Mesendoderm (in vitro differentiated cells): ENCODE data around the gene MRPL36.

Experiments used
- DNase-seq: peaks from one replicate; pipeline ENCODE4 v3.0.0; 2013
- H2AK5ac ChIP-seq: 2 replicates; pipeline ENCODE4 v1.6.1; 2013; ENCODE audit warnings: low read length, inconsistent platforms
- H2BK120ac ChIP-seq: 2 replicates; pipeline ENCODE4 v1.6.1; 2013; ENCODE audit warnings: low read depth, mild to moderate bottlenecking, low read length, moderate library complexity, mixed read lengths
- H2BK15ac ChIP-seq: replicated peaks from 2 replicates; pipeline ENCODE4 v1.6.1; 2013; ENCODE audit warnings: low read depth, mild to moderate bottlenecking, moderate library complexity
- H2BK5ac ChIP-seq: 2 replicates; pipeline ENCODE4 v1.6.1; 2013; ENCODE audit warnings: low read length, inconsistent platforms
- H3K18ac ChIP-seq: 2 replicates; pipeline ENCODE4 v1.6.1; 2013; ENCODE audit warnings: mild to moderate bottlenecking, low read length, mixed read lengths
- H3K23ac ChIP-seq: one replicate; pipeline ENCODE4 v1.6.1; 2013; ENCODE audit warnings: low read length
- H3K27ac ChIP-seq: 2 replicates; pipeline ENCODE4 v1.5.1; 2013; ENCODE audit warnings: low read depth, mild to moderate bottlenecking, inconsistent platforms, low read length, moderate library complexity
- H3K27me3 ChIP-seq: 2 replicates; pipeline ENCODE4 v1.6.1; 2013; ENCODE audit warnings: low read length, control low read depth, mild to moderate bottlenecking, inconsistent platforms; ENCODE audit not compliant: insufficient read depth, poor library complexity
- H3K36me3 ChIP-seq: 2 replicates; pipeline ENCODE4 v1.6.1; 2013; ENCODE audit warnings: low read length, inconsistent platforms; ENCODE audit not compliant: control insufficient read depth, insufficient read depth
- H3K4ac ChIP-seq: one replicate; pipeline ENCODE4 v1.6.1; 2013; ENCODE audit warnings: low read depth, mild to moderate bottlenecking, low read length, moderate library complexity
- H3K4me1 ChIP-seq: 2 replicates; pipeline ENCODE4 v1.6.1; 2013; ENCODE audit warnings: low read depth, low read length, inconsistent platforms; ENCODE audit not compliant: control insufficient read depth
- H3K4me2 ChIP-seq: 2 replicates; pipeline ENCODE4 v1.6.1; 2013; ENCODE audit warnings: low read length
- H3K4me3 ChIP-seq: 2 replicates; pipeline ENCODE4 v1.5.1; 2013; ENCODE audit warnings: mild to moderate bottlenecking, low read length
- H3K56ac ChIP-seq: one replicate; pipeline ENCODE4 v1.6.1; 2013; ENCODE audit warnings: low read length
- H3K79me1 ChIP-seq: 2 replicates; pipeline ENCODE4 v1.6.1; 2013; ENCODE audit warnings: low read length, inconsistent platforms
- H3K79me2 ChIP-seq: 2 replicates; pipeline ENCODE4 v1.6.1; 2013; ENCODE audit warnings: mild to moderate bottlenecking, low read length; ENCODE audit not compliant: control insufficient read depth, insufficient read depth
- H3K9ac ChIP-seq: 2 replicates; pipeline ENCODE4 v1.6.1; 2013; ENCODE audit warnings: low read length, inconsistent platforms
- H4K5ac ChIP-seq: one replicate; pipeline ENCODE4 v1.6.1; 2013; ENCODE audit warnings: low read length
- H4K8ac ChIP-seq: one replicate; pipeline ENCODE4 v1.6.1; 2013; ENCODE audit warnings: low read depth, mild to moderate bottlenecking, control low read depth, low read length, moderate library complexity
- WGBS: extraction: QIAGEN DNeasy Blood & Tissue Kit; methylation state at CpG from one replicate; pipeline ENCODE4 v1.1.7; 2013; ENCODE audit warnings: low lambda C conversion rate, missing lambda C conversion rate; ENCODE audit not compliant: insufficient coverage; ENCODE audit errors: extremely low coverage; 5-methylcytosine and 5-hydroxymethylcytosine counted together

Gene MRPL36

DNA sequence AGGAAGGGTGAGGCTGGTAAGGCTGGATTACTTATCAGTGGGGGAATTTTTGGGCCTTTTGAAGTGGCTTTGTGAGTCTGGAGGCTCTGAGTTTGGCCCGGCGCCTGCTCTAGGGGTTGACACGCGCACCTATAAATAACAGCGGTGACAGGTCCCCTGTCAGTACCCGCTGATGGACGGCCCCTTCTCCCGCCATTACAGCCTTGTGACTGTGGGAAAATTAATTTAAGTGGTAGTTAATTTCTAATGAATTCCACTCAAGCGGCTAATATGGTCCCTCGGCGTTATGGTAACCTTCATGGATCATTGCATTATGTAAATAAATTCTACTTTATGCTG is 16.5 kb downstream of the MRPL36 start:
- Histone ChIP-seq H3K4me3 (no peak overlapping the region), H2AK5ac (no peak overlapping the region), H3K27ac (no peak overlapping the region), H3K4me1 (no peaks in the 10 kb centered on the region), H3K23ac (no peak overlapping the region), H3K79me1 (no peaks in the 10 kb centered on the region), H2BK5ac (no peak overlapping the region), H4K5ac (no peak overlapping the region), H3K9ac (no peak overlapping the region), H3K56ac (no peak overlapping the region), H3K18ac (no peak overlapping the region), H3K4ac (no peak overlapping the region), H2BK15ac (no peak overlapping the region), H2BK120ac (no peak overlapping the region), H3K79me2 (no peaks in the 10 kb centered on the region), H3K27me3 (no peaks in the 10 kb centered on the region), H4K8ac (no peak overlapping the region), H3K4me2 (no peak overlapping the region), H3K36me3 (no peaks in the 10 kb centered on the region)
- WGBS: no CpG with 5 or more reads among the region's 11 CpGs
- DNase-seq: no peak

DNA sequence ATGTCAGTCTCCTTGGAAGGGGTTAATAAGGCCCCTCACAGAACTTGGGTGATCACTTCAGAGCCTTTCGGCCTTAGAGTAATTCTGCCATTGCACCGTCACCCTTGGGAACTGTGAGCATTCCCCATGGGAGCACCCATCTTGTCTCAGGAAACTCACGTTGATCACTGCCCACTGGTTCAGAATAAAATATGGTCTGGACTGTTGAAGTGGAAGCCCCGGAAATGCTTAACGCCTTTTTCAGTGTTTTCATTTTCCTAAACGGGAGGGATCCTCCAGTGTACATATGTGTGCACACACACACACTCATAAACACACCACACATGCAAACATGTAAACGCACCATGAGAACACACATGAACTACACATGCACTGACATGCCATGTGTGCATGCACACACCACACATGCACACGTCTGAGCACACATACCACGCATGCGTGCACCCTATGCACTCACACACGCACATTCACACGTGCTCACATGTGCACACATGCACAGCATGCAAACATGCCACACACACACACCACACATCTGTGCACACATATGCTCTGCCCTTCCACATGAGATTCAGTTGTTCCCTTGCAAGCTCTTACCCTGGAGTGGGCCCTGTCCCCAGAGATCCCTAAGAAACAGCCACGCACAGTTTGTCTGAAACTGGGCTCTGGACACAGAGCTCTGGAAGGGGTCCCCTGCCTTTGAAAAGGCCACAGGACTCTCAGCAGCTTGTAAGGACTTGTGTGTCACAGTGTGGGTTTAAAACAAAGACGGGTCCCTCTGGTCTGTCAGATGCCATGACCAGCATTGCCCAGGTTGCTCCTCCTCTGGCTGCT is 17.0 kb downstream of the MRPL36 start:
- no peak overlapping the region for H3K27ac ChIP-seq

DNA sequence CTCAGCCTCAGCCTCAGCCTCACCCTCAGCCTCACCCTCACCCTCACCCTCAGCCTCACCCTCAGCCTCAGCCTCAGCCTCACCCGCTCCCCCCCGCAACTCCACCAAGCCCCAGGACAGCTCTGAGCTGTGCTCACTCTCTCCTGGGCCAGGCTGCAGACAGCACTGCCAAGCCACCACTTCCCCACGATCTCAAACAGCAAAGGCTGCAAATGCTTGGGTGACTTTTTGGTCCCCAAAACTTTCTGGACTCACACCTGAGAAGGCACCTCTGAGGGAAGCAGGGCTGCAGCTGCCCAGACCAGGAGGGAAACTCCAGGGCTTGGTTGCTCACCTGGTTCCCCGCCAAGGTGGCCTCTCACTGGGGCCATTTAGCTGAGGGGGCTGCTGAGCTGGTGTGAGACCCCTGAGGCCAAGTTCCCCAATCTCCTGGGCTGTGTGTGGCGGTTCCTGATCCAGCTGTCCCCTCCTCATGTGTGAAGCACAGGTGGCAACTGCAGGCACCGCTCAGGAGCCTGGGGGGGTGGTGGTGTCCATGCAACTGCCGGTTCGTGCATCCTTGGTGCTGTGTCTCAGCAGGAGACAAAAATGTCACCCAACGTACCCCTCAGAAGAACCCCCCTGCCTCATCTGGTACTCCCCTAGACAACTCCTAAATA is 17.8 kb downstream of the MRPL36 start:
- Histone ChIP-seq H3K23ac (no peak overlapping the region), H2BK120ac (no peak overlapping the region), H3K36me3 (no peaks in the 10 kb centered on the region), H3K27ac (no peak overlapping the region), H3K79me1 (no peaks in the 10 kb centered on the region), H3K79me2 (no peaks in the 10 kb centered on the region), H2AK5ac (no peak overlapping the region), H3K18ac (no peak overlapping the region), H4K5ac (no peak overlapping the region), H3K27me3 (no peaks in the 10 kb centered on the region), H2BK15ac (no peak overlapping the region), H4K8ac (no peak overlapping the region), H3K56ac (no peak overlapping the region), H3K4me3 (no peak overlapping the region), H3K4me1 (no peaks in the 10 kb centered on the region), H2BK5ac (no peak overlapping the region), H3K9ac (no peak overlapping the region), H3K4ac (no peak overlapping the region), H3K4me2 (no peak overlapping the region)
- no peak for DNase-seq
- no CpG with 5 or more reads among the region's 9 CpGs for WGBS

More for the DNA sequence above, 17.0 kb downstream of the MRPL36 start:
- DNase-seq: no peak
- no peak overlapping the region for H3K4me2 ChIP-seq
- H4K8ac ChIP-seq: no peak overlapping the region
- H3K23ac ChIP-seq: no peak overlapping the region
- no peak overlapping the region for H3K56ac ChIP-seq
- H3K79me2 ChIP-seq: no peaks in the 10 kb centered on the region
- no CpG with 5 or more reads among the region's 14 CpGs for WGBS
- no peaks in the 10 kb centered on the region for H3K27me3 ChIP-seq
- H4K5ac ChIP-seq: no peak overlapping the region
- no peak overlapping the region for H2AK5ac ChIP-seq
- H3K18ac ChIP-seq: no peak overlapping the region
- H3K4me1 ChIP-seq: no peaks in the 10 kb centered on the region
- no peak overlapping the region for H3K4ac ChIP-seq
- no peak overlapping the region for H3K9ac ChIP-seq
- no peak overlapping the region for H2BK120ac ChIP-seq
- H3K36me3 ChIP-seq: no peaks in the 10 kb centered on the region
- H3K79me1 ChIP-seq: no peaks in the 10 kb centered on the region
- H3K4me3 ChIP-seq: no peak overlapping the region
- H2BK15ac ChIP-seq: no peak overlapping the region
- H2BK5ac ChIP-seq: no peak overlapping the region

GRCh38 chr5:1781107-1781506 is 18.5 kb downstream of the MRPL36 start:
- Histone ChIP-seq H3K18ac (no peak overlapping the region), H3K56ac (no peak overlapping the region), H3K4me2 (no peak overlapping the region), H2BK5ac (no peak overlapping the region), H2AK5ac (no peak overlapping the region), H3K36me3 (no peaks in the 10 kb centered on the region), H4K5ac (no peak overlapping the region), H3K4me1 (no peaks in the 10 kb centered on the region), H3K23ac (no peak overlapping the region), H2BK15ac (no peak overlapping the region), H3K79me2 (no peaks in the 10 kb centered on the region), H3K27ac (no peak overlapping the region), H3K9ac (no peak overlapping the region), H3K27me3 (no peaks in the 10 kb centered on the region), H3K79me1 (no peaks in the 10 kb centered on the region), H3K4me3 (no peak overlapping the region), H3K4ac (no peak overlapping the region), H4K8ac (no peak overlapping the region), H2BK120ac (no peak overlapping the region)
- no peak for DNase-seq
- no CpG with 5 or more reads among the region's 6 CpGs for WGBS

DNA sequence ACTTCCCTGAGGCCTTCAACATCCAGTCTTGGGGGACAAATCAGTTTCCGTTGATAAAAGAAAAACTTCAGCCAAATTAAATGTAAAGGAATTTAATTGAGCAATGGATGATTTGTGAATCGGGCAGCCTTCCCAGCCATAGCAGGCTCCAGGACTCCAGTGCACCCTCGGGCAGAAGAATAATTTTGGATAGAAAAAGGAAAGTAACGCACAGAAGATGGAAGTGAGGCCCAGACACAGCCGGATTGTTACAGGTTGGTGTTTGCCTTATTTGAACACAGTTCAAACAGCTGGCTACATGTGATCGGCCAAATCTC is 19.1 kb downstream of the MRPL36 start:
- Histone ChIP-seq H3K4me2 (no peak overlapping the region), H3K18ac (no peak overlapping the region), H3K4ac (no peak overlapping the region), H3K79me2 (no peaks in the 10 kb centered on the region), H3K4me3 (no peak overlapping the region), H4K5ac (no peak overlapping the region), H3K79me1 (no peaks in the 10 kb centered on the region), H3K9ac (no peak overlapping the region), H2BK15ac (no peak overlapping the region), H3K36me3 (no peaks in the 10 kb centered on the region), H3K23ac (no peak overlapping the region), H4K8ac (no peak overlapping the region), H2AK5ac (no peak overlapping the region), H3K56ac (no peak overlapping the region), H3K27ac (no peak overlapping the region), H3K27me3 (no peaks in the 10 kb centered on the region), H2BK120ac (no peak overlapping the region), H3K4me1 (no peaks in the 10 kb centered on the region), H2BK5ac (no peak overlapping the region)
- DNase-seq: no peak
- no CpG with 5 or more reads among the region's 6 CpGs for WGBS
